Measurements from ENCODE around the gene FBXL7.

- no peak for TF ChIP-seq NFIC (IDR thresholded peaks at IDR 0.05)
- TF ChIP-seq YY1 (IDR thresholded peaks at IDR 0.05; ENCODE audit: low read depth), result no peak
- no peak for TF ChIP-seq RAD21 (IDR thresholded peaks at IDR 0.05; ENCODE audit: low read depth)
- no peak for TF ChIP-seq EP300 (IDR thresholded peaks at IDR 0.05; ENCODE audit: borderline replicate concordance)
- TF ChIP-seq FOXM1 (IDR thresholded peaks at IDR 0.05; ENCODE audit: borderline replicate concordance, low read depth), result no peak
These were observed 71.1 kb downstream of the FBXL7 start for GRCh38 chr5:15571081-15571480.

Measured in Ishikawa (cell line).